ENCODE results near the gene NETO1.

Gene NETO1

GRCh38 chr18:72866442-72866900, 1.3 kb downstream of the NETO1 start:
- Mint-ChIP-seq H3K27me3 (peaks cover 44% of the 10 kb centered on the region), H3K27ac (no peak overlapping the region), H3K4me1 (no peaks in the 10 kb centered on the region), H3K36me3 (no peaks in the 10 kb centered on the region), H3K4me3 (no peak overlapping the region), H3K9me3 (no peaks in the 10 kb centered on the region)
- DNase-seq = no peak
- CTCF ChIA-PET = no interaction called here

DNA sequence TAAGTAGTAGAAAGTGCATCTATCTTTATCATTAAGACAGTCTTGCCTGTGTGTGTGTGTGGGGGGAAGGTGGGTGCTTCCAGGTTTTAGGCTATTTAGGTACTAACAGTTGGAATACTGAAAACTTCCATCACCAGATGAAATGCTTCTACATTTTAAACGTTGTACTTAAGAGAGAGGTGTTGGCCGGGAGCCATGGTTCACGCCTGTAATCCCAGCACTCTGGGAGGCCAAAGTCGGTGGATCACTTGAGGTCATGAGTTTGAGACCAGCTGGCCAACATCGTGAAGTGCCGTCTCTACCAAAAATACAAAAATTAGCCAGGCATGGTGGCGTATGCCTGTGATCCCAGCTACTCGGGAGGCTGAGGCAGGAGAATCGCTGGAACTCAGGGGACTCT, 4.0 kb downstream of the NETO1 start:
- DNase-seq = no peak
- H3K9me3 Mint-ChIP-seq = no peaks in the 10 kb centered on the region
- no peak overlapping the region for H3K27ac Mint-ChIP-seq
- H3K27me3 Mint-ChIP-seq = peaks cover 25% of the 10 kb centered on the region
- CTCF ChIA-PET = interaction anchor here (0.7 kb wide), 1 partner anchor 8 kb away, joined by 3 read pairs; no protein-coding TSS in a partner anchor
- no peaks in the 10 kb centered on the region for H3K36me3 Mint-ChIP-seq
- no peaks in the 10 kb centered on the region for H3K4me1 Mint-ChIP-seq
- H3K4me3 Mint-ChIP-seq = no peak overlapping the region

GRCh38 chr18:72859088-72859487, 8.7 kb downstream of the NETO1 start:
- no peak for DNase-seq
- no peak overlapping the region for H3K27ac Mint-ChIP-seq
- H3K27me3 Mint-ChIP-seq = no peaks in the 10 kb centered on the region
- no peaks in the 10 kb centered on the region for H3K9me3 Mint-ChIP-seq
- H3K36me3 Mint-ChIP-seq = no peaks in the 10 kb centered on the region
- H3K4me1 Mint-ChIP-seq = no peaks in the 10 kb centered on the region
- CTCF ChIA-PET = no interaction called here
- no peak overlapping the region for H3K4me3 Mint-ChIP-seq

DNA sequence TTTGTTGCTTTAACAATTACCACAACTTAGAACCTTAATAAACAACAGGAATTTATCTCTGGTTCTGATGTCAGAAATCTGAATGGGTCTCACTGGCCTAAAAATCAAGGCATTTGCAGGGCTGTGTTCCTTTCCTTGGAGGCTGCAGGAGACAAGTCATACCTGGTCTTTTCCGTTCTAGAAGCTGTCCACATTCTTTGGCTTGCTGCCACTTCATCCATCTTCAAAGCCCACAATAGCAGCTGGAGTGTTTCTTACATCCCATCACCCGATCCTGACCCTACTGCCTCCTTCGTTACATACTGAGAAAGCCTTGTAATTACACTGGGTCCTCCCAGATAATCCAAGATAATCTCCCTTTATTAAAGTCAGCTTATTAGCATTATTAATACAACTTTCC, 18.1 kb downstream of the NETO1 start:
- Mint-ChIP-seq H3K9me3 (peaks cover 5% of the 10 kb centered on the region), H3K27ac (no peak overlapping the region), H3K4me3 (no peak overlapping the region), H3K27me3 (no peaks in the 10 kb centered on the region), H3K4me1 (no peaks in the 10 kb centered on the region), H3K36me3 (no peaks in the 10 kb centered on the region)
- CTCF ChIA-PET = no interaction called here
- no peak for DNase-seq

- CTCF ChIA-PET = no interaction called here
- DNase-seq = no peak
- no peaks in the 10 kb centered on the region for H3K36me3 Mint-ChIP-seq
- H3K9me3 Mint-ChIP-seq = peaks cover 5% of the 10 kb centered on the region
- H3K27ac Mint-ChIP-seq = no peak overlapping the region
- no peaks in the 10 kb centered on the region for H3K4me1 Mint-ChIP-seq
- H3K4me3 Mint-ChIP-seq = no peak overlapping the region
- no peaks in the 10 kb centered on the region for H3K27me3 Mint-ChIP-seq
Measured at GRCh38 chr18:72848503-72849237, 19.1 kb downstream of the NETO1 start.

DNA sequence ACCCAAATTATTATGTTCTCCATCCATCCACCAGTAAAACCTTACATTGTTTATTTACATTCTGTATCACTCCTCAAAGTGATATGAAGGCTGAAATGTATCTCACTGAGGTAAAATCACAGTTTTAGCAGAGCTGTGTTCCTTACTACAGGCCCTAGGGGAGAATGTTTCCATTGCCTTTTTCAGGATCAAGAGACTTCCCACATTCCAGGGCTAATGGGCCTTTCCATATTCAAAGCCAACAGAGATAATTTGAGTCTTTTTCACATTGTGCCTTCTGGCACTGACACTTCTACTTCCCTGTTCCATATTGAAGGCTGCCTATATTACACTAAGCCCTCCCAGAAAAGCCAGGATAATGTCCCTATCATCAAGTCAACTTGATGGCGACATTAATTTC, 20.0 kb downstream of the NETO1 start:
- no peaks in the 10 kb centered on the region for H3K36me3 Mint-ChIP-seq
- H3K9me3 Mint-ChIP-seq = peaks cover 5% of the 10 kb centered on the region
- no peak overlapping the region for H3K4me3 Mint-ChIP-seq
- H3K27ac Mint-ChIP-seq = no peak overlapping the region
- no peaks in the 10 kb centered on the region for H3K27me3 Mint-ChIP-seq
- CTCF ChIA-PET = no interaction called here
- no peaks in the 10 kb centered on the region for H3K4me1 Mint-ChIP-seq
- no peak for DNase-seq

DNA sequence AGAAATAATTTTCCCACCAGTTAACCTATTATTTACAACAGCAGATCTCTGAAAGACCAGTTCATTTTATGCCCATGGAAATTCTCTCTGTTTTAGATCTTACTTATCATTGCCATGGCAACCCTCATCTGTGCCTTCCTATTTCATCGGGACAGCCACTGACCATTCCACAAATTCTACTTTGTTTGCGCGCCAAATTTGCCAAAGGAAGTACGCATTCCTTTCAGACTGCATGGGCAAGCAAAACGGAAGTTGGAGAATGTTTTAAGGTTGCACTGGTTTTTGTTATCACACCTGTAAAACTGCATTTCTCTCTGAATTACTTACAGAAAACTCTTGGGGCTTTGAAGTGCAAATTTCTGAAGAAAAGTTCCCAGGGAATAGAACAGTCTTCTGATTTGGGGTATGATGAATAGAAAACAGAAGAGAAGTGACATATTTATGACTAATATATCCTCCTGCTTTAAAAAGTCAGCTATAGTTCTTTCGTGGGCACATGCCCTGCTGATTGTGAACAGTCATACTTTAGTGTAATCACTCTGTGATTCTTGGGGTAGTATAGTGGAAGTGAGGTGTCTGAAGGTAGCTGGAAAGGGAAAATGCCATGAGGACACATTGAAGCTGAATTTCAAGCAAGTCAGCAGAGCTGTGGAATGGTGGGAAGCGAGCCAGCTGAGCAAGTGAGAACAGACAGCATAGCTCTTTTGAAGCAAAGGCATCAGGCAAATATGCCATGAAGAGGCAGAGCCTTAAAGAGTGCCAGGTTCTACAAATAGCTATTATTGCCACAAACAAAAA, 20.9 kb downstream of the NETO1 start:
- no peaks in the 10 kb centered on the region for H3K27me3 Mint-ChIP-seq
- no peaks in the 10 kb centered on the region for H3K36me3 Mint-ChIP-seq
- no peaks in the 10 kb centered on the region for H3K4me1 Mint-ChIP-seq
- peaks cover 3% of the 10 kb centered on the region for H3K9me3 Mint-ChIP-seq
- CTCF ChIA-PET = no interaction called here
- H3K27ac Mint-ChIP-seq = no peak overlapping the region
- H3K4me3 Mint-ChIP-seq = no peak overlapping the region
- DNase-seq = no peak

- Mint-ChIP-seq H3K9me3 (no peaks in the 10 kb centered on the region), H3K27ac (no peak overlapping the region)
Measured at GRCh38 chr18:72843743-72844142, 24.0 kb downstream of the NETO1 start.

DNA sequence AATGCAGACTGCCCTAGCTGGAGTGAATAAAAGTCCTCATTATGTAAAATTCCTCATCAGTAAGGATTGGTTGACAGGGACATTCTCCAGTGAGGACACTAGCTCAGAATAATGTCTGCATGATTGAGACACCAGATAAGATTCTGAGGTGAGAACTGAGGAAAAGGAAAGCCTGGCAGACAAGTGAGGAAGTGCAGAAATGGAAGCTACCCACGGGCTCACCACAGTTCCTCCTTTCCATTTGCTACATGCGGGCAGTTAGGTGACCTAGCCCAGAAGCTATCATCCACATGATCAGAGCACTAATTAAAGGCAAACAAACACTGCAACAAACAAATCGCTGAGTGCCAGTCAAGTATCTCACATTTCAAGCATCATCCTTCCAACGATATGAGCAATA, 27.7 kb downstream of the NETO1 start:
- Mint-ChIP-seq H3K4me1 (no peaks in the 10 kb centered on the region), H3K9me3 (no peaks in the 10 kb centered on the region), H3K27ac (no peak overlapping the region), H3K36me3 (no peaks in the 10 kb centered on the region), H3K4me3 (no peak overlapping the region), H3K27me3 (no peaks in the 10 kb centered on the region)
- CTCF ChIA-PET = no interaction called here
- DNase-seq = no peak

More at GRCh38 chr18:72843743-72844142, 24.0 kb downstream of the NETO1 start:
- CTCF ChIA-PET = no interaction called here
- Mint-ChIP-seq H3K36me3 (no peaks in the 10 kb centered on the region), H3K4me3 (no peak overlapping the region), H3K4me1 (no peaks in the 10 kb centered on the region), H3K27me3 (no peaks in the 10 kb centered on the region)
- no peak for DNase-seq

DNA sequence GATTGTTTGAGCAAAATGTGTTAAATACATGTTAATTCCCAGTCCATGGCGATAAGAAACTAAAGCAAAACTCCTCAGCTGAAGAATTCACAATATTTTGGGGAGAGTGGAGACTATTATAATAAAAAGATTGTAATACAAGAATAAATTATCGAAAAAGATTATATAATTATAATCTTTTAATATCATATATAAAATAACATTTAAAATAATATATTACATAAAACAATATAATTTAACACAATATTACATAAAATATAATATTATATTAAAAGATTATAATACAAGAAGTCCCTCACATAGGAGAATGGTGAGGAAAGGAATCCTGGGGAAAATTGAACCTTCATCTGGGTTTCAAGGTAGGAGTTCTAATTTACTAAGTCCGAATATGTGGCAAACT, 33.1 kb downstream of the NETO1 start:
- no peaks in the 10 kb centered on the region for H3K4me1 Mint-ChIP-seq
- peaks cover 4% of the 10 kb centered on the region for H3K9me3 Mint-ChIP-seq
- H3K27ac Mint-ChIP-seq = no peak overlapping the region
- no peaks in the 10 kb centered on the region for H3K36me3 Mint-ChIP-seq
- no peak overlapping the region for H3K4me3 Mint-ChIP-seq
- DNase-seq = no peak
- CTCF ChIA-PET = no interaction called here
- H3K27me3 Mint-ChIP-seq = no peaks in the 10 kb centered on the region

DNA sequence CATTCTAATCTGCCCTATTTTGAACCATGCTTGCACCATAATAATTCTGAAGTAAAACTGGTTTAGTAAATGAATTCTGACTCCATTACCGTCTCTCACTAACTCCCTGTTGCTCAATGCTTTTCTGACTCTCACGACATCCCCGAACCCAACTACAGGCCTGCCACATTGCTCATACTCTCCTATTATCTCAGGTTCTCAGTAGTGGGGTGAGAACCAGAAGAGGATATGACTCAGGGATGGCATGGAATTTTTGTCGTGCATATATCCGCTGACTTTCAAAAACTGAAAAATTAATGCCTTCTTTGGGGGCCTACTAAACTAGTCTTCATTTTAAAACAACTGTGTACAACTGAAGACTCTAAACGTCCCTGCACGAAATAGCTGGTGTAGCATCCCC, 34.3 kb downstream of the NETO1 start:
- H3K27me3 Mint-ChIP-seq = no peaks in the 10 kb centered on the region
- peaks cover 4% of the 10 kb centered on the region for H3K9me3 Mint-ChIP-seq
- no peak overlapping the region for H3K4me3 Mint-ChIP-seq
- no peak overlapping the region for H3K27ac Mint-ChIP-seq
- H3K36me3 Mint-ChIP-seq = no peaks in the 10 kb centered on the region
- no peak for DNase-seq
- no peaks in the 10 kb centered on the region for H3K4me1 Mint-ChIP-seq
- CTCF ChIA-PET = no interaction called here

- H3K9me3 Mint-ChIP-seq = peaks cover 4% of the 10 kb centered on the region
- no peaks in the 10 kb centered on the region for H3K36me3 Mint-ChIP-seq
- H3K27ac Mint-ChIP-seq = no peak overlapping the region
- CTCF ChIA-PET = no interaction called here
- DNase-seq = peak; percentile 23
- no peaks in the 10 kb centered on the region for H3K27me3 Mint-ChIP-seq
- no peak overlapping the region for H3K4me3 Mint-ChIP-seq
- no peaks in the 10 kb centered on the region for H3K4me1 Mint-ChIP-seq
Measured at GRCh38 chr18:72830109-72830508, 37.7 kb downstream of the NETO1 start.

DNA sequence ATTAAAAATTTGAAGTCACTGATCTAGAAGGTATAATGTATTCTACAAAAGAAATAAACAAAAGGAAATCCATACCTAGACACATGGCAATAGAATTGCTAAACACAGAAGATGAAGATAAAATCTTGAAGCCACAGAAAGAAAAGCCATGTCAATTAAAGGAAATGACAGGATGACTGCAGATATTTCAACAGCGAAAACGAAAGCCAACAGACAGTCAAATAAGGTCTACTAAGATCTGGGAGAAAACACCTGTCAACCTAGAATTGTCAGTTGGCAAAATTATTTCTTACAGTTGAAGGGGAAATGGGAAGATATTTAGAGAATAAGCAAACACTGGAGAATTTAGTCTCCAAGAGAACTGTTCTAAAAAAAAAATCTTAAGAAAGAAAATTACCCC, 39.2 kb downstream of the NETO1 start:
- no peak overlapping the region for H3K4me3 Mint-ChIP-seq
- CTCF ChIA-PET = no interaction called here
- H3K27ac Mint-ChIP-seq = no peak overlapping the region
- no peaks in the 10 kb centered on the region for H3K27me3 Mint-ChIP-seq
- H3K36me3 Mint-ChIP-seq = no peaks in the 10 kb centered on the region
- peaks cover 4% of the 10 kb centered on the region for H3K9me3 Mint-ChIP-seq
- no peak for DNase-seq
- no peaks in the 10 kb centered on the region for H3K4me1 Mint-ChIP-seq

- Mint-ChIP-seq H3K27ac (no peak overlapping the region), H3K36me3 (no peaks in the 10 kb centered on the region), H3K4me1 (no peaks in the 10 kb centered on the region), H3K4me3 (no peak overlapping the region), H3K27me3 (no peaks in the 10 kb centered on the region), H3K9me3 (peaks cover 8% of the 10 kb centered on the region)
- CTCF ChIA-PET = no interaction called here
- DNase-seq = no peak
Measured at GRCh38 chr18:72826736-72827135, 41.1 kb downstream of the NETO1 start.

DNA sequence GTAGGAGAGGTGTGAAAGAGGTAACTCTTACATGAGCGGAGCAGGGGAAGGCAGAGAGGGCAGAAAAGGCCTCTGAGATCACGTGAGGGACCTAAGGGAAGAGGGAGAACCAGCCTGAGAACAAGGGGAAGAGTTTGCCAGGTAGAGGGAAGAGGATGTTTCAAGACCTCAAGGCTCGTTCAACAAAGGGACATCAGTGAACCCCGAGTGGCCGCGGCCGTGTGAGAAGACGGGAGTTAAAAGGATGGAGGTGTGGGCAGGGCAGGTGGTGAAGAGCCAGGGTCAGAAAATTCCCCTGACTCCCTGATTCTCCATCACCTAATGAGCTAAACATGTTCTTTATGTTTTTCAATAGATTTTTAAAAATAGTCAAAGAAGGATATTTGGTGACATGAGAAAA, 44.4 kb downstream of the NETO1 start:
- Mint-ChIP-seq H3K27me3 (no peaks in the 10 kb centered on the region), H3K9me3 (peaks cover 8% of the 10 kb centered on the region), H3K4me1 (no peaks in the 10 kb centered on the region), H3K4me3 (no peak overlapping the region), H3K36me3 (no peaks in the 10 kb centered on the region), H3K27ac (no peak overlapping the region)
- CTCF ChIA-PET = no interaction called here
- no peak for DNase-seq

Measured in activated naive CD4-positive, alpha-beta T cell treated with anti-CD3 and anti-CD28 coated beads, Interleukin-2, amount 10 ng/mL, durations not matched to agents 7 days and 5 days (primary cell).